ENCODE results near the gene LIME1. TPM values are rescaled to one million over a fixed set of nuclear protein-coding genes. Genes with fewer than 3 reads are reported as not detected.

Gene LIME1
- total and polyA plus RNA-seq, 12 donors = 0.22 to 103 (median 8.4) TPM

GRCh38 chr20:63731410-63731809 lies 5.1 kb upstream of the LIME1 start:
- H3K4me1 ChIP-seq (replicated peaks in 1 of 2) = peaks cover 14% of the 10 kb centered on the region in 2 donors
- H3K27ac ChIP-seq = no peak overlapping the region
- WGBS, 4 donors = 68 to 78% (median 76%) methylated on average over 4 to 5 of the region's 5 CpGs
- TF ChIP-seq POLR2A (IDR thresholded peaks at IDR 0.05) (no peak), CTCF (IDR thresholded peaks at IDR 0.05) (no peak)
- peaks cover 0 to 24% of the 10 kb centered on the region in 2 donors for H3K36me3 ChIP-seq (replicated peaks in 1 of 2)
- no peak overlapping the region for H3K4me3 ChIP-seq
- DNase-seq = no peak
- H3K27me3 ChIP-seq = no peaks in the 10 kb centered on the region
- intact Hi-C loops (cut with DNase I) = no loop called here
- H3K9me3 ChIP-seq (replicated peaks in 1 of 3) = no peaks in the 10 kb centered on the region

- DNase-seq = no peak
- H3K4me3 ChIP-seq = no peak overlapping the region
- 85 to 88% (median 86%) methylated on average over 37 to 38 of the region's 38 CpGs for WGBS, 4 donors
- H3K27me3 ChIP-seq = no peaks in the 10 kb centered on the region
- H3K36me3 ChIP-seq (replicated peaks in 1 of 2) = peaks cover 0 to 24% of the 10 kb centered on the region in 2 donors
- intact Hi-C loops (cut with DNase I) = no loop called here
- H3K9me3 ChIP-seq (replicated peaks in 1 of 3) = no peaks in the 10 kb centered on the region
- H3K4me1 ChIP-seq (replicated peaks in 1 of 2) = peaks cover 16 to 18% of the 10 kb centered on the region in 2 donors
- no peak overlapping the region for H3K27ac ChIP-seq
- TF ChIP-seq CTCF (IDR thresholded peaks at IDR 0.05) (no peak), POLR2A (IDR thresholded peaks at IDR 0.05) (no peak)
These were observed 4.1 kb upstream of the LIME1 start for GRCh38 chr20:63732118-63733095.

GRCh38 chr20:63733117-63733516 lies 3.3 kb upstream of the LIME1 start:
- Histone ChIP-seq H3K9me3 (replicated peaks in 1 of 3) (no peaks in the 10 kb centered on the region), H3K4me3 (no peak overlapping the region), H3K27me3 (no peaks in the 10 kb centered on the region), H3K4me1 (replicated peaks in 1 of 2) (peaks cover 19 to 20% of the 10 kb centered on the region in 2 donors), H3K27ac (no peak overlapping the region), H3K36me3 (replicated peaks in 1 of 2) (peaks cover 0 to 24% of the 10 kb centered on the region in 2 donors)
- 73 to 94% (median 90%) methylated on average over 2 to 13 of the region's 13 CpGs for WGBS, 4 donors
- intact Hi-C loops (cut with DNase I) = no loop called here
- DNase-seq = no peak
- no peak for TF ChIP-seq CTCF (IDR thresholded peaks at IDR 0.05)

GRCh38 chr20:63733579-63734081 lies 2.8 kb upstream of the LIME1 start:
- TF ChIP-seq CTCF (IDR thresholded peaks at IDR 0.05) (no peak), POLR2A (IDR thresholded peaks at IDR 0.05) (no peak)
- Histone ChIP-seq H3K4me3 (no peak overlapping the region), H3K36me3 (replicated peaks in 1 of 2) (peaks cover 0 to 24% of the 10 kb centered on the region in 2 donors), H3K9me3 (replicated peaks in 1 of 3) (no peaks in the 10 kb centered on the region), H3K27ac (no peak overlapping the region), H3K27me3 (no peaks in the 10 kb centered on the region), H3K4me1 (replicated peaks in 1 of 2) (peaks cover 19 to 20% of the 10 kb centered on the region in 2 donors)
- peak in 1 of 7 donors; percentile 27 for DNase-seq
- 89 to 94% (median 93%) methylated on average over 8 to 18 of the region's 18 CpGs for WGBS, 4 donors
- intact Hi-C loops (cut with DNase I) = no loop called here
